ENCODE measurements around the gene DNAAF1.

DNAAF1 gene

DNA sequence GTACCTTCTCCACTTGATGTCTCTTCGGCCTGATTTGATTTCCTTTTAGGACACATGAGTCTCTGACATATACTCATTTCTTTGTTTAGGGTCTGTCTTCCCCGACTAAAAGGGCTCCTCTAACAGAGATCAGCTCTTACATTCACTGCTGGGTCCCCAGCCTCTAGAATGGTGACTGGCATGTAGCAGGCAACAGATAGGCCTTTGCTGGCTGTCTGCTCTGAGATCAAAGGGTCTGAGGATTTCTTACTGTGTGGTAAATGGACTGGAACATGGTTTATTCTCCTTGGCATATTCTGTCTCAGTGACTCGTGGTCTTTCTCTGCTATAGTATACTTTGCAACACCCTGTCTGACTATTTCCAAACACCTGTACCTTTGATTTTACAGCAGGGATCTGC lies 16.7 kb downstream of the DNAAF1 start:
- no peak for DNase-seq

DNA sequence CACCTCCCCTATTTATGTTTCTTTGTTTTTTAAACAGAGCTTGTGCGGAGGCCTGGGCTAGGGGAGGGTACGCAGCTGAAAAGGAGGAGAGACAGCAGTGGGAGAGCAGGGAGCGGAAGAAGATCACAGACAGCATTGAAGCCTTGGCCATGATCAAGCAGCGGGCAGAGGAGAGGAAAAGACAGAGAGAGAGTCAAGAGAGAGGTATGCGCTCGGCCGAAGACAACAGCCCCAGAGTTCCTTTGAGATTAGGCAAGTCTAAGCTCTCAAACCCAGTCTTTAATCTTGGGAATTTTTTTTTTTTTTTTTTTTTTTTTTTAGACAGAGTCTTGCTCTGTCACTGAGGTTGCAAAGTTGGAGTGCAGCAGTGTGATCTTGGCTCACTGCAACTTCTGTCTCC lies 20.6 kb downstream of the DNAAF1 start:
- DNase-seq: no peak

DNA sequence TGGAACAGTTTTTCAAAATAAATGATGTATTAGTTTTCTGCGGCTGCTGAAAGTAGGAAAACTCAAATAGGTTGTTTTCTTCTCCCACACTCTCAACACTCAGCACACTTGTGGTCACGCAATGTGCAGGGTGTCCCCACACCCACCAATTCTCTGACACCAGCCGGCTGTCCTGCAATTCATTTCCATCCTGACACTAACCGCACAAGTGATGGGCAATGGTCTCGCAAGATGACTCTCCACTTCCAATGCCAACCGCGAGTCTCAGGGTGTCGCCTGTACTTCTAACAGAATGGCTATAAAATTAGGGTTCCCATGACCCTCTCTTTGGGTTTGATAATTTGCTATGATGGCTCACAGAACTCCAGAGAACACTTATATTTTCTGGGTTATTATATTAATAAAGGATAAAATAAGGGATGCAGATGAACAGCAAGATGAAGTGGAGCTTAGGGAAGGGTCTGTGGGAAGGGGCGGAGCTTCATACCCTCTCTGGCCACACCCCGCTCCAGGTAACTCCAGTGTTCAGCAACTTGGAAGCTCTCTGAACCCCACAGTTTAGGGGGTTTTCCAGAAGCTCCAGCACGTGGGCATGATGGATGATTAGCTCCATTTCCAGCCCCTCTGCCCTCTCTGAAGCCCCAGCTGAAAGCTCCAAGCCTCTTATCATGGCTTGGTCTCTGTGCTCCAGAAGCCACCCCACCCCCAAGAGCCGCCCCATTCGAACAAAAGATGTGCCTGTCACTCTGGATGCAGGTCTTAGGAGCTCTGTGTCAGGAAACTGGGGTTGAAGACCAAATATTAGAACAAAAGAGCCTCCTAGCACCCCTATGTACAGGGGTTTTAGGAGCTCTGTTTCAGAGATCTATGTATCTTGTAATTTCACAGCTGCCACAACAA lies 21.9 kb downstream of the DNAAF1 start:
- no peak for DNase-seq

DNA sequence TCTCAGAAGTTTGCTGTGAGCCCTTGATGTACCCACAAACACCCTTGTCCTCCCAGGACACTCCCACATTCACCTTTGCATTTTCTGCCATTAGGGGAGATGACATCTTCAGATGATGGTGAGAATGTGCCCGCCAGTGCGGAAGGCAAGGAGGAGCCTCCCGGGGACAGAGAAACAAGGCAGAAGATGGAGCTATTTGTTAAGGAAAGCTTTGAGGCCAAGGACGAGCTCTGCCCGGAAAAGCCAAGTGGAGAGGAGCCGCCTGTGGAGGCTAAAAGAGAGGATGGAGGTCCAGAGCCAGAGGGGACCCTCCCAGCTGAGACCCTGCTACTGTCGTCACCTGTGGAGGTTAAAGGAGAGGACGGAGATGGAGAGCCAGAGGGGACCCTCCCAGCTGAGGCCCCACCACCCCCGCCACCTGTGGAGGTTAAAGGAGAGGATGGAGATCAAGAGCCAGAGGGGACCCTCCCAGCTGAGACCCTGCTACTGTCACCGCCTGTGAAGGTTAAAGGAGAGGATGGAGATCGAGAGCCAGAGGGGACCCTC lies 24.7 kb downstream of the DNAAF1 start:
- no peak for DNase-seq

DNA sequence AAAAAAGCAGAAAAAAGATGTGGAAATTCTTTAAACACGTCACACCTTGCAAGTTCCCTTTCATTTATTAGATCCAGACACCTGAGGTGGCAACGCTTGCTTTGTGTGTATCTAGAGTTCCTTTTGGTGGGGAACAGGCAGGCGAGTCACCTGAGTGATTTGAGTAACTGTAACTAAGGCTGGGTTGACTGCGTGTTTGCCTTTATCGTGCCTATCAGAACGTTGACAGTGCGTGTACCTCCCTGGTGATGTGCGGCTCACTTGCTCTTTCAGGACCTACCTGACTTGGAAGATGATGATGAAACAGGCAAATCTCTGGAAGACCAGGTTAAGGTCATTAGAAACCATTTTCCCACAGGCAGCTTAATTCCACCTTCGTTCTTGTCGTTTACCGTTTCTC lies 29.3 kb downstream of the DNAAF1 start:
- no peak for DNase-seq

DNA sequence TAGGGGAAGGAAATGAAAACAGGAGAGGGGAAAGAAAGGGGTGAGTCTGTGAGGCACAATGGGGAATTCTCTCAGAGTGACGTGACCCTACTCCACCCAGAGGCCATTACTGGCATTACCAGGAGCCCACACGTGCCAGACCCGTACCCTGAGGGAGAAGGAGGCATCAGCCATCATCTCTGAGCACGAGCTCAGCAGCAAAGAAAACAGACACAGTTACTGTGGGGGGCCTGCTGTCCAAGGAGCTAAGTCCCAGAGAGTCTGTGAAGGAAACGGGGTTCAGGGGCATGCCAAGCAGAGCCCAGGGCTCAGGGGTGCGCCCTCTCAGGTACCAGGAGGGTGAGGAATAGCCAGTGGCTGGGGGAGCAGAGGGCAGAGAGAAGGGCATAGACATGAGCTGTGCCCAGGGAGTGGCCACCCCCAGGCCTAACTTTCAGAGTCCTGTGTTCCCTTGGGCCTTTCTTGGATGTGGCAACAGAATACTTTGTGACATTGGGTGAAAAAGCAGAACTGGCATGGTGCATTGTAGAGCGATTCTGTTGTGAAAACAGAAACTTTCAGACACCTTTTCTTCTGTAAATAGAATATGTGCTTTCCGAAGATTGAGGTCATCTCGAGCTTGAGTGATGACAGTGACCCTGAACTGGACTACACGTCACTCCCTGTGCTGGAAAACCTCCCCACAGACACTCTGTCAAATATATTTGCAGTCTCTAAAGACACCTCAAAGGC lies 30.4 kb downstream of the DNAAF1 start:
- DNase-seq: peak; percentile 57

DNA sequence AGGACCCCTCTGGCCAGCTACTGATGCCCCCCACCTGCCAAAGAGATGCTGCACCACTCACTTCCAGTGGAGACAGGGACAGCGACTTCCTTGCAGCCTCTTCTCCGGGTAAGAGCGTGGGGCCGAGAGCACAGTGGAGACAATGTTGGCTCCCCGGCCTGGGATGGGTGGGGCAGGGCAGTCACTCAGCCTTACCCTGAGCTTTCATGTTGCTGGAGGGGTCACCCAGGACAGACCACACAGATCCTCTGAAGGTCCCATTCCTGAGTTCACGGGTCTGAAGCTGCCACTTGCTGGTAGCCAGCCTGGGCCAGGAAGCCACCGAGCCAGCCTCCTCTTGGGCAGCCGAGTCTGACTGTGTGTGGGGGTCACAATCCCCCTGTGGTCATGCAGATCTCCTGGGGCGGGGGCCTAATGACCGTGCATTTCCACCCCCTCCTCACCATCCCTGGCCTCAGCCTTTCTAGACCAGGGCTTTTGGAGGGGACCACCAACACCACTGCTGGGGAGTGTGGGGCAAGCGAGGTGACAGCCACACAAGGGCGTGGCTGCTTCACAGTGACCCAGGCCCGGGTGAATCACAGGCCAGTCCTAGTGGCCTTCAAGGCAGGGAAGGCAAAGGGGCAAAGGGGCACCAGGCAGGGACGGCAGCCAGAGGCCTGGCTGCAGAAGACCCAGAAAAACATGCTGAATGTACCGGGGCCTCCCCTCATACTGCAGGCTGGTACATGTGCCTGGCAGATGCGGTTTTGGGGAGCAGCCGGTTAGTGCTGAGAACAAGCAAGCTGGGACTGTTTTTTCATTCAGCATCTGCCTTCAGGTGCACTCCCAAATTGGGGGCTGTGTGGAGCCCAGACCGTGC lies 31.3 kb downstream of the DNAAF1 start:
- no peak for DNase-seq

DNA sequence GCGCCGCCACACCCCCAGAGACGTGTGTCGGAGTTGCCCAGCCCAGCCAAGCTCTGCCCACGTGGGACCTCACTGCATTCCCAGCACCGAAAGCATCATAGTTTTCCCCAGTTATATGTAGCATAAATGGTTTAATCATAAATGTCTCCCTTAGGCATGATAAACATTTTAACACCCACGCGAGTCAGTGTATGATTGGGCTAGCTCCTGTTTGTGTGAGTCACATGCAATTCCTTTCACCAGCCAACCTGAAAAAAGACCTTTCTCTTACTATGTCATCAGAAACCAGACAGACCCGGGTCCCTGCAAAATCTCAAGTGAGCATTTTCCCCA lies 32.6 kb downstream of the DNAAF1 start:
- DNase-seq: no peak

DNA sequence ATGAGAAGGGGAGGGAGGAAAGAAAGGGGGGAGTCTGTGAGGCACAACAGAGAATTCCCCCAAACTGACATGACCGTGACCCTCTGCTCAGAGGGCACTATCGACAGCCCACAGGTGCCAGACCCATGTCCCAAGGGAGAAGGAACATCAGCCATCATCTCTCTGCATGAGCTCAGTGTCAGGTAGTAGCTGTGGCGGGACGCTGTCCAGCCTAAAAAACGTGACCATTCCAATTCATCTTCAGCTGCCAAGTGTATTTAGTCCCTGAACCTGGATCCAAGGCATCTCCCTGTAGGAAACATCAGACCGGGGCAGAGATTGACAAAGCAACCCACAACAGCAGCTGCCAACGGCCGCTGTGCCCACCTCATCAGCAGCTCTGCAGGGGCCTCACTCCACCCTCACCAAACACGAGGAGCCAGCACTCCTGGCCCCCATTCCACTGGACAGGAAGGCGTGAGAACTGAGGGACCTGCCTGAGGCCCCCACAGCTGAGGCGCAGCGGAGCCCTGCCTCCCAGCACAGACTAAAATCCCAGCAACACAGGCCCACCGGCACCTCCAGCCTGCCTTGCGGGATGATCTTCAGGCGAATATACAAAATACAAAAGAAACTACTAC lies 33.1 kb downstream of the DNAAF1 start:
- no peak for DNase-seq

DNA sequence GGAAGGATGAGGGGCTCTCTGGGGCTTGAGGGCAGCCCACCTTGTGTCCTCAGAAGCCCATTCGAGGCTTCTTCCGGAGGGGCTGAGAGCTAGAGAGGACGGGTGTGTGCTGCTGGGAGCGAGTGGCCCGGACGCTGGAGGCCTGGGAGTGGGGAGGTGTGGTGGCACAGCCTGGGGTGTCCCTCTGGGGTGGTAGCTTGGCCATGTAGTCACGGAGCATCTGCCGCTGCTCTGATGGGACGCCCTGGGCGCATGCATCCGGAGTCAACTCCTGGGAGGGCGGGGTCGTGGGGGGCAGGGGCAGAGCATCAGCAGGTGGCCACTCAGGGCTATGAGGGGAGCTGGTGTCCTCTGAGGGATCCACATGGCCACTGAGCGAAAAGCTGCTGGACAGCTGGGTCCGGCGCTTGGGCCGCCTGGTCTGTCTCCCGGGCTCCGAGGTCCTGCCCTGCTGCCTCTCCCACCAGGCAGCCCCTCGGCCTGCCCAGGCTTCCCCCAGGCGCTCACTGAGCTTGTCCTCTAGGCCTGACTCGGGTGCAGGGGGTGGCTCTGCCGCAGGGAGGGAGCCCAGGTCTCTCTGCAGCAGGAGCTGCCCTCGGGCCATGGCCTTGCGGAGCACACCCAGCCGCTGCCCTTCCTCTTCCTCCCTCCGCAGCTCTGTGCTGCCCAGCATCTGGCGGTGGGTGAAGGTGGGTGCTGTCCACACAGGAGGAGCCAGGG lies 33.9 kb downstream of the DNAAF1 start:
- DNase-seq: no peak

DNA sequence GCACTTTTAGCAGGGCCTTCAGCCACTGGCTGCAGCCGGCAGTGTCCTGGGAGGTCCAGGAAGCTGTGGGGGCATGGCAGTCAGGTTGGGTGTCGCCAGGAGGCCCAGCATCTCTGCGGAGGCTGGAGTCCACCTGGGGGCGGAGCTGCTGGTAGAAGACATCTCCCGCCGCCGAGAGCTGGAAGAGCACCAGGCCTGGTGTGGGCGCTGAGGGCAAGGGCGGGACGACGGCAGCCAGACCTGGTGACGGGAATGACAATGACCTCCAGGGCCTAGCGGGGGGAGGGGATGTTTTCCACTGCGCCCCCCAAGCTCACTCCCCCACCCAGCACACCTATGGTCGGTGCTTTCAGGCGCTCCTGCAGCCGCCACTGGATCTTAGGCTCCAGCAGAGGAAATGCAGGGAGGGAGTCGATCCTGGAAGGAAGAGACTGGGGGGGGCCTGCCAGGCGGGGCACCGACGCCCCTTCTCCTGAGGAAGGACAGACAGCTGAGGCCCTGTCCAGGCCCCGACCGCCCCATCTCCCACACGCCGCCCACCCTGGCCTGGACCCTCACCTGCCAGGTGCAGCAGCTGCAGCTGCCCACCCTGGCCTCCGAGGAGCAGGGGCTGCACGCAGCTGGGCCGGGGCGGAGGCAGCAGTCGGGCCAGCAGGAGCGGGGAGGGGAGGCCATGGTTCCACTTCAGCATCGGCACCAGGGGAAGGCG lies 34.7 kb downstream of the DNAAF1 start:
- DNase-seq: no peak

DNA sequence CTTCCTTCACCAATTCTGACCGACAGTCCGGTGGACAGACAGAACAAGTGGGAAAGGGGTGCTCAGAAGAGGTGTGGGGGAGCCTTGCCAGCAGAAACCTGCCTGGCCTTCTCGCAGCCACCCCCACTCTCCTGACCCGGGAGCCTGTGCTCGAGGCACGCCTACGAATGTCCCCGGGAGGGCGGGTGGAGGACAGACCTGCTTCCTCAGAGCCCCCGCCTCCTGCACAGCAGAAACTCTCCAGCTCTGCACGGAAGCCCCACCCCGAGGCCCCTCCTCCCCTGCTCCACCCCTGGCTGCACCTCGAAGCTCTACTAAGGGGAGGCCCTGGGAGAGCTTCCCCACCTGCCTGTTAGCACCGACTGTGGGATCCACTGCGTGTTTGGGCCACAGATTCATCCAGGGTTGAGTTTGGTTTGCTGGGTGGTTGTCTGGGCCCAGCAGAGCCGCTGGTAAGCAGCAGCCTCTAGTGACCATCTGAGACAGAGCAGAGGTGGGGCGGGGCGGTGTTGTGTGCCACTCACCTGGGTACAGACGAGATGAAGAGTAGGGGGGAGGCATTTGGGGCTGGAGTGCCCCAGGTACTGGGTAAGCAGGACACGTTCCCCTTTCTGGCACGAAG lies 35.5 kb downstream of the DNAAF1 start:
- DNase-seq: no peak

DNA sequence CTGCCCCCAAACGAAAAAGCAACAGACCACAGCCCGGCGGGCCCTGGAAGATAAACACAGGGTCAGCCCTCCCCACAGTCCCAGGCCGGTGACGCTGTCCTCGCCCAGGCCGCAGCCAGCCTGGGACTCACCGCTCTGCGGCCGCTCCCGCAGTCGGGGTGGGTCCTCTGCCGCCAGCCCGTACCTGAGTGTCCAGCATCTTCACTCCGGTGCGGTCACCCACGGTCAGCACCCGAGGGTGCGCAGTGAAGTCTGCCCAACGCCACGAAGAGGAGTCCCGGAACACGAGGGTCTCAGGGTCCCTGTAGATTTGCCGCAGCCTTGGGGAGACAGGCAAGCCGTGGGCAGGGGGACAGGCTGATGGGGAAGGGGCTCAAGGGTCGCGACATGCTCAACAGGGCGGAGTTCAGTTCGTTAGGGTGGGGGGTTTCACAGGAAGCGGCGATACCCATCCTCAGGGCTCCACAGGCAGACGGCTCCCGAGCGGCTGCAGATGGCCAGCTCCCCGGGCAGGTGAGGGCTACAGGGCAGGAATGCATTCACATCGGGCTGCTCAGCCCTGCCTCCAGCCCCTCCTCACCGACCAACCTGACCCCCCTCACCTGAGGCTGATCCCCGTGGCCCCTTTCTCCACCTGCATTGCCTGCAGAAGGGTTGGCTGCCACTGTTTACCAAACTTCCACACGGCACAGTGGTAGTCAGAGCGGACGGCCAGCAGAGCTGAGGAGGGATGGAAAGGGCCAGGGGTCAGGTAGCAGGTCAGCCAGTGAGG lies 36.2 kb downstream of the DNAAF1 start:
- no peak for DNase-seq

DNA sequence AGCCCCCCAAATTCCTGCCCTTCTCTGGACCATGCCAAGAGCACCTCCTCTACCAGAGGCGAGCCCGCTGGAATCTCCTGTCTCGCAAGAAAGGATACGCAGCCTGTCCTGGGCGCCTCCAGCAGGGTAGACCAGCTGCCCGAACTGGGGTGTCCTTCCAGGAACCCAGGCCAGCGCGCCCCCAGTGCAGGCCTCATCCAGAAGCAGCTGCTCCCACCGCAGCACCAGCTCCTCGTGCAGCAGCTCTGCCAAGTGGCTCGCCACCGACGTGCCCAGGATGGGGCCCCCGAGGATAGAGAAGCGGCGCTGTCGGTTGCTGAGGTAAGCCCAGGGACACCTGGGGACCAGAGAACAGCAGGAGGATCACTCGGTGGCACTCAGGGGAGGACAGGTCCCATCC lies 37.0 kb downstream of the DNAAF1 start:
- no peak for DNase-seq

DNA sequence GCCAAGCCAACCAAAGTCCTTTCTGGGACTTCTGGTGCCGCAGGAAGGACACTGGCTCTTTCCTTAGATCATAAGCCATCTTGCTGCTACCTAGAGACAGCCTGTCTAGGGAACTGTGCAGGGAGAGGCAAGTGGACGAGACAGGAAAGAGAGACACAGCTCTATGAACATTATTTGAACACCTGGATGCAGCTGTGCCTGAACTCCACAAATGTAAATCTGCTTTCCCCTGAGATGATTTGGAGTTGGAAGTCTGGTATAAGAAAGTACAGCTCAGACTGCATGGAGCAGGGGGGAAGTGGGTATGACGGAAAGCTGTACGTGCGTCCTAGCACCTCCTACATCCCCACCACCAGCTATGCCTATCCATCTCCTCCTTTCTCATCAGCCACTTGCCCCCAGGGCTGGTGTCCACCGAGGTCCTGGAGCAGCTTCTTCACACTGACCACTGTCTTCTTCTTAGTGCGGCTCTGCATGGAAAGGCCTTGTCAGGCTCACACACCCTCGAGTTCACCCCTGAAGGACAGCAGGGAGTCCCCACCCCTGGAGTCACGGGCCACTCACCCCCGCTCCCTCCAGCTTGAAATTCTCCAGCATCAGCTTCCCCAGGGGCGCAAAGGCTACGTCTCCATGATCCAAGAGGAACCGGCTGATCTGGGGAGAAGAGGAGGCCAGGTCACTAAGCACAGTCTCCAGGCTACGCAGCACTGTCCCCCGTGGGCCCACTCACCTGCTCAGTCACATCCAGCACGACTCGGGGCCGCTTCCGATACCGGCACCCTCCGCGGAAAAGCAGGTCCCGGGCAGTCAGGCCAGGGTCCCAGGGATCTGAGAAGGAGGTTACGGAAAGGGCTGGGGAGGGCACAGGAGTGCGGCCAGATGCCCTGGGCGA lies 37.8 kb downstream of the DNAAF1 start:
- no peak for DNase-seq

DNA sequence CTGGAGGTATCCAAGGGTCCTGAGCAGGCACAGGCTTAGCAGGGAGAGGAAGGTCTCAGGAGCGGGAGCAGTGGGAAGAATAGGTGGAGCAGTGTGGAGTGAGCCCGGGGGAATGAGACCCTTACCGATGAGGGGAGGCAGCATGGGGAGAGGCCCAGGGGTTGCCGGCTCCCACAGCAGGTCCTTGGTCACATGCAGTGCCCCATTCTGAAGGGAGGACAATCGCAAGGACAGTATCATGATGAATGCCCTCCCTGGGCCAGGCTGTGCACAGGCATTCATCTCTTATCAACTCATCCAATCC lies 38.4 kb downstream of the DNAAF1 start:
- DNase-seq: no peak

DNA sequence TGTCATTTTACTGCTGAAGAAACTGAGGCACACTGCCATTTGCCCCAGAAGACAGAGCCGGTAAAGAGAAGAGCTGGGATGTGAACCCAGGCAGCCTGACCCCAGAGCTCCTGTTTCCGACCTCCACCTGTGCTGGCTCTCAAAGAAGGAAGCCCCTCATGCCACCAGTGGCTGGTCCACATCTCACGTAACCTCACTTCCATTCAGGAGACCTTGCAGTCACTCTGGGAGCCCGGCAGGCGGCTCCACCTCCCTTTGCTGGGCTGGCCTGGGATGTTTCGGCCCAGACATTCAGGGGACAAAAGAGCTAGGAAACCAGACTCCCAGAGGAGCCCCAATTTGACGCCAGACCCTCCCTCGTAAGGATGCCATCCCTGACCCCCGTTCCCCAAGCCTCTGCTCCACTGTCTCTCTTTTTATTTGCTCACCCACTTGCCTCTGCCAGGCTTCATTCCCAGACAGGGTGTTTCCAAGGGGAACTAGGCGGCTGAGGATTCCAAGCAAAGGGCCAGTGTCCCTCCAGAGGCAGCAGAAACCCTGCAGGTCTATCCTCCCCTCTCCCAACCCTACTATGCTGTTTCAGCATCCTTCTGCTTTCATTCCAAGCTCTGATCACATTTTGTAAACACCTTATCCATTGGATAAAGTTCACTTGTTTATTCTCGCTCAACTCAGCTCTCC lies 38.9 kb downstream of the DNAAF1 start:
- DNase-seq: no peak

DNA sequence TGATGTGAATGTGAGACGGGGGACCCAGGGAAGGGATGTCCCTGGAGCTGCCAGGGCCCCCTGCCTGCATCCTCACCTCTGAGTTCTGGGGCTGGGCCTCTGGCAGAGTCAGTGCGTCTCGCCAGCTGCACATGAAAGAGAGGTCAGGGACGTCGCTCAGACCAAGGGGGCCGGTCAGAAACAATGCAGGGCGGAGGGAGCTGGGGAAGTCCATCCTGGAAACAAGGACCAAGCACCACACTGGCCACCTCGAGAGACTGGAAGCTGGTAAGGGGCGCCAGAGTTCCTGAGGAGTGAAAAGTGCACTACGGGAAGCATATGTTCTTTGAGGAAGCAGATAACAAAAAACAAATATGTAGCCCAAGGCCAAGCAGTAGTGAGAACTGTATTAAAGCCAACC lies 39.7 kb downstream of the DNAAF1 start:
- DNase-seq: no peak

All from activated naive CD4-positive, alpha-beta T cell treated with anti-CD3 and anti-CD28 coated beads, Interleukin-2, amount 50 U/mL, for 16 hours (primary cell).